DMS153 (cell line): ENCODE data around the gene ADK.

Experiments used
- DNase-seq: peaks from one replicate; lab custom pipeline; 2025; lab: John Stamatoyannopoulos, UW

ADK gene

DNA sequence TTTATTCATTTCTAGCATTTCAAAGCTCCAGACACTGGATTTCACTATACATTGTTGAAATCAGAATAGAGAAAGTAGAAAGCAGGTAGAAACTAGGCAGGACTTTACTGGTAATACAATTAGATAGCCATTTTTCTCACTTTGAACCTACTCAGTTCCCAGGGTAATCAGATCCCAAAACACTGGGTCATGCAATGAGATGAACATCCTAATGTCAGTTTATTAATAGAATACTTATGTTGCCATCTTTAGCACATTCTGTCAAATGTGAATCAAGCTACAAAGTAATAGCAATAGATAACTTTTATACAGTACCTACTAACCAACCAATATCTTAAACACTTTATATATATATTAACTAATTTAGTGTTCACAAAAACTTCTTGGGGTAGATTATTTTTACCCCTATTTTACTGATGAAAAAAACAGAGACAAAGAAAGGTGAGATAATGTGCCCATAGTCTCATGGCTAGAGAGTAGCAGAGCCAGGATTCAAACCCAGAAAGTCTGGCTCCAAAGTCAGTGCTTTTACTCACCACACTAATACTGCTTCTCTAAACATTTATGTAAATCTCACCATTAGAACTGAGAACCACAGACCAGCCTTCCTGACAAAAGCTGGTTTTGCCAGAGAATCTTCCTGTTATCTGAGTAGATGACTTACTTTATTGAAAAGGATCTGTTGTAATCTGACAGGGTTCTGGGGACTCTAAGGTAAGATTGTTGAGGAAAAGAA, 521.6 kb downstream of the ADK start:
- DNase-seq: no peak

DNA sequence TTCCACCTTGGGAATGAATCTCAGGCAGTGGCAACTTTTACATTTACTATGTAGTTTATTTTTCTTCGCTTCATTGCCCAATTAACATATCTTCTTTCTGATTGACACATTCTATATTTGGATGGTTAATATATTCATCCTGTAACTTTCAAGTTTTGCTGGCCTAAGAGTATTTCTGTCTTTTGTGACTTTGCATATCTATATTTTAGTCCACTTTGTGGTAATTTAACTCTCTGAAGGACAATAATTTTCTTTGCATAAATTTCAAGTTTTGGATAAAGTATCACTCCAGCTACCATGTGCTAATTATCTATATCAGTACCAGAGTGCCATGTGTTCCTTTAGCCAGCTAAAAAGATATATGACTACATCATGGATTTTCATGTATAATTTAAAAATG, 523.9 kb downstream of the ADK start:
- DNase-seq: no peak

DNA sequence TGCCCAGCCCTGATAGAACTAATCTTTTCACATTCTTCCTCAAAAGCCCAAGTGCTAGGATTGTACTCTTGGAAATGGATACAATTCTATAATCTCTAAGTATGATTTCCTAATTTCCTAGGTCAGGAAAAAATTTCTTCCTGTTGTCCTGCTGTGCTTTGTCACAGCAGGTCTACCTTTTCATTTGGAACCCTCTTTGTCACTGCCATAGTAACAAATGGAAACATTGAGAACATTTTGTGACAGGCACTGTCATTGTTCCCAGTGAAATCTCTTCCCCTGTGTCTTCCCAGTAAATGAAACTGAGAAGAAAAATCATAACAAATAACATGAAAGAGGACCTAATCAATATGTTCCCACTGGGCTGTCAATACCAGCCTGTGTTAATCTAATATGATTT, 524.5 kb downstream of the ADK start:
- no peak for DNase-seq

DNA sequence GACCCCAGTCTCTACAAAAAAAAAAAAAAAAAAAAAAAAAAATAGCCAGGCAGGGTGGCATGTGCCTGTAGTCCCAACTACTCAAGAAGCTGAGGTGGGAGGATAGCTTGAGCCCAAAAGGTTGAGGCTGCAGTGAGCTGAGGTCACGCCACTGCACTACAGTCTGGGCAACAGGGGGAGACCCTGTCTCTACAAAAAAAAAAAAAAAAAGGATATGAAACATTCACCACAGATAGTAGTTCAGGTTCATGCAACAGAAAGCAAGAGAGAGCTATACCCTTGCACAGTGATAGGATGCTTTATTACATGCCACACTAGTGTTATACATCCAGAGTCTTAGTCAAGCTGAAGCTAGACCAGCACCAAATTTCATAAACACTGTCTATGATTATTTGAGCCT, 526.9 kb downstream of the ADK start:
- DNase-seq: no peak

DNA sequence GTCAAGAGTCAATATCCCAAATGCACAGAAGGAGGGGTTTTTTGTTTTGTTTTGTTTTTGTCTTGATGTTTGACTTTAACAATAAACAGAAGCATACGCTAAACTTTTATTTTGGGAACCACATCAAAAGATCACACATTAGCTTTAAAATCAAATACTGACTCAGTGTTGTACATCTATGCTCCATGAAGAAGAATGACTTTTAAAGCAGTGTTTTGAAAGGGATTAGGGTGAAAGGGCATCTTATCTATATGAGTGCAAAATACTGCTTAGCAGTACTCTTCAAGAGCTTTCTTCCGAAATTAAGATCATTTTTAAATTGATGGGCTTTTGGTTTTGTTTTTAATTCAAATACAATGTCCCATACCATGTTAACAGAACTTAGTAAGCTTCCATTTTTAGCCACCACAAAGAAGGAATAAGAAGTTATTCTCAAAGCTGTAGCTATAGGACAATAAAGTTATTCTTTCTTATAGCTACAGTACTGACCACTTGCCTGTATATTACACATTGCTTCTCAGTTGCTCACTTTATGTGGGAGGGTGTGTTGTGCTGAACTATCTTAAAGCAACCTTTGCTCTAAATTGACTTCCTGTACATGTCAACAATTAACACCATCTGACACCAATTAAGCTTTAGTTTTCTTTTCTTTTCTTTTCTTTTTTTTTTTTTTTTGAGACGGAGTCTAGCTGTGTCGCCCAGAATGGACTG, 531.1 kb downstream of the ADK start:
- DNase-seq: no peak

DNA sequence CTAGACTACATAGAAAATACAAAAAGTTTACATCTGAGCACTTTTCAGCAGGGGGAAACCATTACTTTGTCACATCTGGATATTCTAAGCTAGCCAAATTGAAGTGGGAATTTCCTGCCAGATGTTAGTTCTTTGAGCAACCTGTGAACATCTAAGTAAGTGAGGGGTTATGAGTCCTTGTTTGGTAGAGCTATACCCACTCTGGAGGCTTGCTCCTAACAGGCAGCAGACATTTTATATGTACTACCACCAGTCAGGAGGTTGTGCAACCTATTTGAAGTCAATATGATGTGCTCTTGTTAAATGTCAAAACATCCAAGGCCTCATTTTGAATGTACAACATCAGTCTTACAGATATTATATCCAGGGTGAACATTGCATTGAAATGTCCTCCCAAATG, 532.0 kb downstream of the ADK start:
- no peak for DNase-seq

DNA sequence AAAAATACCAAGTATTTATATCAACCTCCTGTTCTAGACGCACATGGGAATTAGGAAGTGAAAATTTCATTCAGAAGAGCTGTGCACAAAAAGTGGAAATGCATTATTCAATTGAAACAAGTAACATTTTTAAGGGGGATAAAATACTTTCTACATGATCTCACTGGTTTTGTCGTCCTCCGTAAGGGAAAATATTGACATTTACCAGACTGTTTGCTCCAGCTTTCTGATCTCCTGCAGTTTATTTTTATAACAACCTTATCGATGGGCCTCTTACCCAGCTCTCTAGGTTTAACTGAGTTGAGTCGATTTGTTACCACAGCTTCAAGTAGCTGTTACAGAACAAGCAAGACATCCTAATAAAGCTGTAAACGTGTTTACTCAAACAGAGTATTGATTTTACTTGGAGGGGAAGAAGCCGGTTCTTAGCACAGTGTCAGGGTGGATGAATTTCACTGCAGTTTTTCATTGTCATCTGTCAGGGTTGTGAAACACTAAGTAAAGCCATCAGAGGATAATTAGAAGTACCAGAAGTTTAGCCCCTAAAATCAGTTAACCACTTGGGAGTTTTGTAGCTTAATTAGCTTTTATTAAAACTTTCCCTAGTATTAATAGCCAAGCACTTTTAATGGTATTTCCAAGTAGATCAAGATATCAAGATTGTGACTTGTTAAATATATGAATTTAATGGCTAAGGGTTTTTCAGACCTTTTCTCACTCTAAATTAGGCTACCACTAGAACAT, 532.8 kb downstream of the ADK start:
- peak; percentile 69 for DNase-seq

DNA sequence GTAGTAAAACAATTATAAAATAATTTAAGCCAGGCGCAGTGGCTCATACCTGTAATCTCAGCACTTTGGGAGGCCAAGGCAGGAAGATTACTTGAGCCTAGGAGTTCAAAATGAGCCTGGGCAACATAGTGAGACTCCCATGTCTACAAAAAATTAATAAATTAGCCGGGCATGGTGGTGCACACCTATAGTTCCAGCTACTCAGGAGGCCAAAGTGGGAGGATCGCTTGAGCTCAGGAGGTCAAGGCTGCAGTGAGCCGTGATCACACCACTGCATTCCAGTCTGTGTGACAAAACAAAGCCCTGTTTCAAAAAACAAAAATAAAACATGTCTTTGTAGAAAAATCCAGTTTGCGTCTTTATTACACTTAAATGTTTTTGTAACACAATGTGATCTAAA, 533.4 kb downstream of the ADK start:
- no peak for DNase-seq

DNA sequence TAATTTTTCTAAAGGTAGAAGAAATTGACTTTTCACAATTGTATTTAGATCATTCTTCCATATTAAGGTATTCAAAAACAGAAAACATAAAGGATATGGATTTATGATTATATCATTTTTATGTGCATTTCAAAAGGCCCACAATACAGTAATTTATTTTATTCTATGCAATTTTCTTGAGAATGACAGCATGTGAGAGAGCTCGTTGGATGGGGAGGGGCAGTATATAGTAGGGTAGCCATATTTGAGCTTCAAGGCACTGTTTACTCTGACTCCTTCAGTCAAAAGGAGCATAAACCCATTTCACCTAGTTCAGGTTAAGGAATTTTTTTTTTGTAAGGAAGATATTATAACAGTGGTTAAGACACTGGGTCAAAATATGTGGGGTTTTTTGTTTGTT, 534.5 kb downstream of the ADK start:
- DNase-seq: no peak

DNA sequence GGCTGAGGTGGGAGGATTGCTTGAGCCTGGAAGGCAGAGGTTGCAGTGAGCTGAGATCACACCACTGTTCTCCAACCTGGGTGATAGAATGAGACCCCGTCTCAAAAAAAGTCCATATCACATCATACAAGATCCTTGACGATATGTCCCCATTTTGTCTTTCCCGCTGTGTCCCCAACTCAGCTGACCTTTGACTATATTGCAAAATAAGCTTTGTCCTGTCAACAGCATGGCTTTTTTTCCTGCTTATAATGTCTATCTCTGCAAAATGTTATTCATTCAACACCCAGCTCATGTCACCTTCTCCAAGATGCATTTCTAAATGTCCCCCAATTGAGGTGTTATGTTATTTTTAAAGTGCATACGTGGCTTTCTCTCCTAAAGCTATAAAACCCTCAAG, 539.4 kb downstream of the ADK start:
- no peak for DNase-seq

DNA sequence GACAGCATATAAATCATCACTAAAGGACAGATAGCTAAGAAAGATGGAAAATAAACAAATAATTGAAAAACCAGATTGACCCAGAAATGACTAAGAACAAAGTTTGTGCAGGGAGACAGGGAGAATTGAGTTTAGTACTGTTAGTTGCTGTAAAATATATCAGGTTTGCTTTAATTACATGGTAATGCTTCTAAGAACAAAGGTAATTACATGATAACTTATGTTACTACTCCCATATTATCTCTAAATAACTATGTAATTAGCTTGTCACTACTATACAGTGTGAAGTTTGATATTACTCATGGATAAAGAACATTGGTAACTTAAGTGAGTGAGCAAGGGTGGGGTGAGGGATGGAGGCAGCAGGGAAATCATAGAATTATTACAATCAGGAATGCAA, 540.1 kb downstream of the ADK start:
- no peak for DNase-seq

DNA sequence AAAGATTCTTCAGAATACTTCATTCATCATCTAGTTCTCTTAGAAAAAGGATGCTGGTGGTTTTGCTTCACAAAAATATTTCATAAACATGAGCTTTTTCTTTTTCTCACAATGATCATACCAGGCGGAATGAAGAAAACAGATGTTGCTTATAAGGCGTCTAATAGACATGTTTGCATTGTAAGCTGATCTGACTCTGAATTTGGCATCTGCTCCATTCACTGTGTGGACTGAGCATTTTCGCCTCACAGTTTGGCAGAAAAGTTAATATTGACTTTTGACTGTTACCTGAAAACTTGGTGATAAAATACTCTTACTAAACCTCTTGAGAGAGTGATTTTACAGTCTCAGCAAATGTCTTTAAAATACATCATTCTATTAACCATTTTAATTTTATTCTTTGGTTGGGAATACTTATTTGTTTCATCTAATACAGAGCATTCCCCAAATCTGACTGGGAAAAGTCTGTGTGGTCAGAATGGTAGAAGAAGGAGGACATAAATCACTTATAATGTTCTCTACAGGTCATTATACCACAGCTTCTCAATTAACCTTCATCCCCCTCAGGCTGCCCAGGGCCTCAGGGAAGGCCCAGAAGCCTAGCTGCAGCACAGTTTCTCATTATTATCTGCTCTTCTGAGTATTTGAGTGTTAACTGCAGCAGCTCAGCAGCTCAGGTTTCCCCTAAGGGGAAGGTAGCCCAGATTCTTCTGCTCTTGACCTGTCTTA, 553.8 kb downstream of the ADK start:
- DNase-seq: peak; percentile 85

DNA sequence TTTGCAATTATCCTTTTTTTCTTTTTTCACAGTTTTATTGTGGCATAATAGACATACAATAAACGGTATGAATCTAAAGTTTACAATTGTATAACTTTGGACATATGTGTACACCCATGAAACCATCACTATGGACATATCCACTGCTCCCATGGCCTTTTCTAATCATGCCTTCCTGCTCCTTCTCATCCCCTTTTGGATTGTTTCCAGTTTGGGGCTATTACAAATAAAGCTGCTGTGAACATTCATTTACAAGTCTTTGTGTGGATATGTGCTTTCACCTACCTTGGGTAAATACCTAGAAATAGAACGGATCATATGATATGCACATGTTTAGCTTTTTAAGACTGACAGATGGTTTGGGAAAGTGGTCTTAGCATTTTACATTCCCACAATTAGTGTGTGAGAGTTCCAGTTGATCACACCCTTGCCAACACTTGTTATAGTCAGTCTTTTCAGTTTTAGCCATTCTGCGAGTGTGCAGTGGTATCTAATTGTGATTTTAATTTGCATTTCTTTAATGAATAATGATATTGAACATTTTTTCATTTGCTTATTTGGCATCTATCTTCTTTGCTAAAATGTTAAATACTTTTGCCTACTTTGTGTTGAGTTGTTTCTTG, 554.4 kb downstream of the ADK start:
- DNase-seq: peak; percentile 98

DNA sequence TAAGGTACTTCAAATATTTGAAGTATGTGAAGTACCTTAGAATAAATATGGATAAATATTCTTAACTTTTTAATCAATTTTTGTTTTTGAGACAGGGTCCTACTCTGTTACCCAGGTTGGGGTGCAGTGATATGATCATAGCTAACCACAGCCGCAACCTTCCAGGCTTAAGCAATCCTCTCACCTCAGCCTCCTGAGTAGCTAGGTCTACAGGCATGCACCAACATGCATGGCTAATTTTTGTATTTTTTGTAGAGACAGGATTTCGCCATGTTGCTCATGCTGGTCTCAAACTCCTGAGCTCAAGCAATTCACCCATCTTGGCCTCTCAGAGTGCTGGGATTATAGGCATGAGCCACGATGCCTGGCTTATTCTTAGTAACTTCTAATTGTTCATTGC, 555.9 kb downstream of the ADK start:
- DNase-seq: no peak

DNA sequence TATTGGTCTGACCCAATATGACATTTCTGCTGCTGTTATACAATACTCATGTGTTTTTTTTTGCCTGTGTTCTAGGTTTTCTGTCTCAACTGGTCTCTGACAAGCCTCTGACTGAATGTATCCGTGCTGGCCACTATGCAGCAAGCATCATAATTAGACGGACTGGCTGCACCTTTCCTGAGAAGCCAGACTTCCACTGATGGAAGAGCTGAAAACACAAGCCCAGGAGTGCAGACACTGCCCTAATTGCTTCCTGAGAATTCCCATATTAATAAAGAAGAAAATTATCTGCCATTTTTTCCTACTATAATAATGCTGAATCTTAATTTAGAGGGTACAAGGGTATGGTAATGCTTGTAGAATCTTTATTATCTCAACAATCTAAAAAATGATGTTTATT, 557.2 kb downstream of the ADK start:
- no peak for DNase-seq

DNA sequence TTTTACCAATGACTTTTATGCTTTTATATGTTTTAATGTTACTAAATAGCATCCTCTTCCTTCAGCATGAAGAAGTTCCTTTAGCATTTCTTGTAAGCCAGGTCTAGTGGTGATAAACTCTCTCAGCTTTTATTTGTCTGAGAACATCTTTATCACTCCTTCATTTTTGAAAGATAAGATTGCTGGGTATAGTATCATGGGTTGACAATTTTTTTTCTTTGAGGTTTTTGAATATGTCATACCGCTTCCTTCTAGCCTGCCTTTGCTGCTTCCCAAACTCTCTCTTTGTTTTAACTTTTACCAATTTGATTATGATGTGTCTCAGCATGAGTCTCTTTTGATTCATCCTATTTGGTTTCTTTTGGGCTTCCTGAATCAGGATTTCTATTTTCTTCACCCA, 567.2 kb downstream of the ADK start:
- no peak for DNase-seq

DNA sequence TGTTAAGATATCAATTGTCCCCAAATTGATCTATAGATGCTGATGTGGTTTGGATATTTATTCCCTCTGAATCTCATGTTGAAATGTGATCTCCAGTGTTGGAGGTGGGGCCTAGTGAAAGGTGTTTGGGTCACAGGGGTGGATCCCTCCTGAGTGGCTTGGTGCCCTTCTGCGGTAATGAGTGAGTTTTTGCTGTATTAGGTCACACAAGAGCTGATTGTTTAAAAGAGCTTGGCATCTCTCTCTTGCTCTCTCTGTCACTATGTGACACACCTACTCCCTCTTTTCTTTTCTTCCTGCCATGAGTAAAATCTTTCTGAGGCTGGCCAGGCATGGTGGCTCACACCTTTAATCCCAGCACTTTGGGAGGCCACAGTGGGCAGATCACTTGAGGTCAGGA, 577.2 kb downstream of the ADK start:
- no peak for DNase-seq

DNA sequence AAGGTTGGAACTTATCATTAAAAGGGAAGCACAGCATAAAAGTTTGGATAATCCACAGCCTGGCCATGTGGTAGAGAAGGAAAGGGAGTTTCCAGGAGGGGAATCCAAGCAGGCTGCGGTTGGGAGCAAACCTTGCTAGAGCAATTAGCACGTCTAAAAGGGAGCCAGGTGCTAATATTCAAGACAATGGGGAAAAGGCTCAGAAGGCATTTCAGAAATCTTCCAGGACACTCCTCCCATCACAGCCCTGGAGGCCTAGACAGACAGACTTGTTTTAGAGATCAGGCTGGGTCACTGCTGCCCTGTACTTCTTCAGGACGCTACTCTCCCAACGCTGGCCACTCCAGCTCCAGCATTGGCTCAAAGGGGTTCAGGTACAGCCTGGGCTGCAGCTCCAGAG, 579.2 kb downstream of the ADK start:
- DNase-seq: no peak

DNA sequence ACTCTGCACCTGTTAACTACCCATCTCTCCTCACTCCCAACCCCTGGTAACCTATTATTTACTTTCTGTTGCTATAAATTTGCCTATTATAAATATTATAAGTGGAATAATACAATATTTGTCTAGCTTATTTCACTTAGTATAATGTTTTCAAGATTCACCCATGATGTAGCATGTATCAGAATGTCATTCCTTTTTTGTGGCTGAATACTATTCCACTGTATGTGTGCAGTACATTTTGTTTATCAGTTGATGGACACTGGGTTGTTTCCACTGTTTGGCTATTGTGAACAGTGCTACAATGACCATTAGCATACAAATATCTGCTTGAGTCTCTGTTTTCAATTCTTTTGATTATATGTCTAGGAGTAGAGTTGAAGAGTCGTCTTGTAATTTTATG, 582.6 kb downstream of the ADK start:
- no peak for DNase-seq

DNA sequence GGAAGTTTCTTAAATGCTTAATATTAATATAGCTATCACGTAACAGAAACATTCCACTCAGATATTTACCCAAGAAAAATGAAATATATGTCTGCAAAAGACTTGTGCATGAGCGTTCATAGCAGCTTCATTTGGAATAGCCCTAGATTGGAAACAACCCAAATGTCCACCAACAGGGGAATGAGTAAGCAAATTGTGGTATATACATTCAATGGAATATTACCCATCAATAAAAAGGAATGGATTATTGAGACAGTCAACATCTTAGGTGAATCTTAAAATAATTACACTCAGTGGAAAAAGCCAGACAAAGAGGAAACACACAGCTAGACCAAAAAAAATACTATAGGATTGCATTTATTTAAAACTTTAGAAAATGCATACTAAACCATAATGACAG, 585.0 kb downstream of the ADK start:
- DNase-seq: no peak

DNA sequence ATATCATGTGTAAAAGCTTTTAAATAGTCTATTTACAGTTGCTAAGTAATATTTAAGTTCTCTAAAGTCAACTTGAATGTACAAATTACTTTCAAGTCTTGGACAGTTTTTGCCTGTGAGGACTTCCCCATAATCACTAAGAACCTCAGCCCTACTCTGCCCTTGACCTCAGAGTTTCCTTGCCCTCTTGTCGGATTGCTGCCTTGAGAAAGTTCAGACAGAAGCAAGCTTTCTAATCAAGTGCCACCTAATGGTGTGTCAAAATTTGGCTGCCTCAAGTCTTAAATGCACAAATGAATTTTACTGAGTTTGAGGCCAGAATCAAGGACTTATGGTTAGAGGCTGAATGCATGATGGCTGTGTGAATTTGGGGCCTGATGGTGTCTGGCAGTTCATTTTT, 587.0 kb downstream of the ADK start:
- no peak for DNase-seq

DNA sequence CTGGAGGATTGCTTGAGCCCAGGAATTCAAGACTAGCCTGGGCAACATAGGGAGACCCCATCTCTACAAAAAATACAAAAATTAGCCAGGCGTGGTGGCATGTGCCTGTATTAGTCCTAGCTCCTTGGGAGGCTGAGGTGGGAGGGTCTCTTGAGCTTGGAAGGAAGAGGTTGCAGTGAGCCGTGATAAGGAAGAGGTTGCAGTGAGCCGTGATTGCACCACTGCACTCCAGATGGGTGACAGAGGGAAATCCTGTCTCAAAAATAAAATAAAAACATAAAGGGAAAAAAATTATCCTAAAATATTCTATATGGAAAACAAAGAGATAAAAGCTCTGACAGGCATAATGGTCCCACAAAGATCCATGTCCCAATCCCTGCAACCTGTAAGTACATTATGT, 587.5 kb downstream of the ADK start:
- no peak for DNase-seq
